ENCODE results near the gene TMEM151A.
"Not testable (repeated sequence)": the region's sequence is repeated elsewhere in the genome, so short reads cannot be mapped to it uniquely, and the experiment has no call there.

The TMEM151A gene

GRCh38 chr11:66291706-66292542, at the start of gene TMEM151A:
TSS of gene TMEM151A (plus strand) at chr11:66291894. CDS start at chr11:66292014, 120 bp downstream.
- no peak for DNase-seq (ENCODE audit: low read depth in 1 of 2, low spot score in 1 of 2)

GRCh38 chr11:66242095-66242765, 49.5 kb upstream of the TMEM151A start:
- DNase-seq (ENCODE audit: low read depth in 1 of 2, low spot score in 1 of 2): no peak

GRCh38 chr11:66243782-66244535, 47.7 kb upstream of the TMEM151A start:
- DNase-seq (ENCODE audit: low read depth in 1 of 2, low spot score in 1 of 2): no peak

- DNase-seq (ENCODE audit: low read depth in 1 of 2, low spot score in 1 of 2): no peak
Measured at GRCh38 chr11:66247295-66247694, 44.4 kb upstream of the TMEM151A start.

- DNase-seq (ENCODE audit: low read depth in 1 of 2, low spot score in 1 of 2): no peak
Measured at GRCh38 chr11:66247801-66248200, 43.9 kb upstream of the TMEM151A start.

GRCh38 chr11:66248903-66249302, 42.8 kb upstream of the TMEM151A start:
- no peak for DNase-seq (ENCODE audit: low read depth in 1 of 2, low spot score in 1 of 2)

- DNase-seq (ENCODE audit: low read depth in 1 of 2, low spot score in 1 of 2): no peak
Measured at GRCh38 chr11:66251809-66252208, 39.9 kb upstream of the TMEM151A start.

- DNase-seq (ENCODE audit: low read depth in 1 of 2, low spot score in 1 of 2): not testable (repeated sequence)
Measured at GRCh38 chr11:66253081-66253480, 38.6 kb upstream of the TMEM151A start.

GRCh38 chr11:66258473-66258893, 33.2 kb upstream of the TMEM151A start:
- DNase-seq (ENCODE audit: low read depth in 1 of 2, low spot score in 1 of 2): no peak

- DNase-seq (ENCODE audit: low read depth in 1 of 2, low spot score in 1 of 2): no peak
Measured at GRCh38 chr11:66259225-66259624, 32.5 kb upstream of the TMEM151A start.

GRCh38 chr11:66259956-66260355, 31.7 kb upstream of the TMEM151A start:
- no peak for DNase-seq (ENCODE audit: low read depth in 1 of 2, low spot score in 1 of 2)

GRCh38 chr11:66261578-66261977, 30.1 kb upstream of the TMEM151A start:
- no peak for DNase-seq (ENCODE audit: low read depth in 1 of 2, low spot score in 1 of 2)

- DNase-seq (ENCODE audit: low read depth in 1 of 2, low spot score in 1 of 2): no peak
Measured at GRCh38 chr11:66262191-66262590, 29.5 kb upstream of the TMEM151A start.

GRCh38 chr11:66262696-66263095, 29.0 kb upstream of the TMEM151A start:
- no peak for DNase-seq (ENCODE audit: low read depth in 1 of 2, low spot score in 1 of 2)

- no peak for DNase-seq (ENCODE audit: low read depth in 1 of 2, low spot score in 1 of 2)
Measured at GRCh38 chr11:66263231-66263630, 28.5 kb upstream of the TMEM151A start.

- DNase-seq (ENCODE audit: low read depth in 1 of 2, low spot score in 1 of 2): no peak
Measured at GRCh38 chr11:66263785-66264184, 27.9 kb upstream of the TMEM151A start.

GRCh38 chr11:66264383-66264782, 27.3 kb upstream of the TMEM151A start:
- DNase-seq (ENCODE audit: low read depth in 1 of 2, low spot score in 1 of 2): no peak

- DNase-seq (ENCODE audit: low read depth in 1 of 2, low spot score in 1 of 2): no peak
Measured at GRCh38 chr11:66264914-66265313, 26.8 kb upstream of the TMEM151A start.

- DNase-seq (ENCODE audit: low read depth in 1 of 2, low spot score in 1 of 2): no peak
Measured at GRCh38 chr11:66265531-66266377, 25.9 kb upstream of the TMEM151A start.

- DNase-seq (ENCODE audit: low read depth in 1 of 2, low spot score in 1 of 2): no peak
Measured at GRCh38 chr11:66266378-66267038, 25.2 kb upstream of the TMEM151A start.
